DOHH2 (cell line): ENCODE results near the gene RBM38.

ENCODE experiments used
- H3F3A ChIP-seq: fragments of 200-600 bp; sonication (generic), shearing (Covaris generic); 2 replicates; pipeline ENCODE4 v1.6.0; 2016; ENCODE audit warnings: antibody characterized with exemption, mild to moderate bottlenecking; ENCODE audit not compliant: control insufficient read depth, insufficient read depth
- H3K27ac ChIP-seq: fragments of 200-600 bp; sonication (generic); 2 replicates; pipeline ENCODE4 v1.5.1; 2014; ENCODE audit warnings: low read depth, mild to moderate bottlenecking, low read length, moderate library complexity
- H3K27me3 ChIP-seq: fragments of 200-600 bp; sonication (generic); 2 replicates; pipeline ENCODE4 v1.6.1; 2014; ENCODE audit warnings: mild to moderate bottlenecking, low read length, mixed read lengths; ENCODE audit not compliant: control insufficient read depth
- H3K36me3 ChIP-seq: fragments of 200-600 bp; sonication (generic); 2 replicates; pipeline ENCODE4 v1.6.1; 2014; ENCODE audit warnings: mild to moderate bottlenecking, low read length, moderate library complexity, mixed read lengths; ENCODE audit not compliant: control insufficient read depth
- H3K4me1 ChIP-seq: fragments of 200-600 bp; sonication (generic); 2 replicates; pipeline ENCODE4 v1.6.1; 2014; ENCODE audit warnings: mild to moderate bottlenecking, low read length, mixed read lengths; ENCODE audit not compliant: control insufficient read depth
- H3K4me2 ChIP-seq: fragments of 200-600 bp; sonication (generic); 2 replicates; pipeline ENCODE4 v1.6.0; 2014; ENCODE audit warnings: mild to moderate bottlenecking, low read length, moderate library complexity
- H3K4me3 ChIP-seq: fragments of 200-600 bp; sonication (generic); 2 replicates; pipeline ENCODE4 v1.5.1; 2014; ENCODE audit warnings: mild to moderate bottlenecking, low read length, mixed read lengths
- H3K79me2 ChIP-seq: fragments of 200-600 bp; sonication (generic); 2 replicates; pipeline ENCODE4 v1.6.1; 2014; ENCODE audit warnings: mild to moderate bottlenecking, low read length, mixed read lengths; ENCODE audit not compliant: control insufficient read depth
- H3K9me2 ChIP-seq: fragments of 200-600 bp; sonication (generic); replicated peaks from 2 replicates; pipeline ENCODE4 v1.6.1; 2014; ENCODE audit warnings: mild to moderate bottlenecking, low read length, mixed read lengths; ENCODE audit not compliant: control insufficient read depth
- H3K9me3 ChIP-seq: fragments of 200-600 bp; sonication (generic); 2 replicates; pipeline ENCODE4 v1.6.1; 2014; ENCODE audit warnings: antibody characterized with exemption, low read length, mixed read lengths; ENCODE audit not compliant: control insufficient read depth, insufficient read depth
- H4K20me1 ChIP-seq: fragments of 200-600 bp; sonication (generic); 2 replicates; pipeline ENCODE4 v1.6.0; 2014; ENCODE audit warnings: low read depth, mild to moderate bottlenecking, antibody characterized with exemption, low read length, moderate library complexity; ENCODE audit not compliant: control insufficient read depth, insufficient read depth
- CTCF ChIP-seq: fragments of 200-600 bp; sonication (generic); IDR thresholded peaks from one replicate; pipeline ENCODE4 v1.5.1; 2014; ENCODE audit warnings: antibody characterized with exemption, mild to moderate bottlenecking, low read depth, low read length; ENCODE audit not compliant: poor library complexity, severe bottlenecking
- EZH2phosphoT487 ChIP-seq: fragments of 200-600 bp; sonication (generic); IDR thresholded peaks from 2 replicates; pipeline ENCODE4 v1.6.1; 2017; ENCODE audit warnings: borderline replicate concordance, mild to moderate bottlenecking, antibody characterized with exemption, low read length, moderate library complexity, mixed read lengths

The RBM38 gene

DNA sequence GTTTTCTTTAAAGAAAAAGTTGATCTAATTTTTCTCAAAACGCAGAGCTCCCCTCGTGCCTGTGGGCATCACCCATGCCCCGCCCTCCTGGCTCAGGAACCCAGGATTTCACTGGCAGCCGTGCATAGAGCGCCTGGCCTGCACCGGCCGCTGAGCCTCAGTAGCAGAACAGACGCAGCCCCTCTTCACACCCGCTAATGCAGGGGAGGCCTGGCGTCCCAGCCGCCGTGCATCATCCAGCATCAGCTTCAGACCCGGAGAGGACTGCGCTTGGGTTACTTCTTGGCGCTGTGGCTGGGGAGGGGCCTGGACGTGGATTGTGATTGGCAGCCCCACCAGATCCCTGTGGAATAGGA lies 18.1 kb downstream of the RBM38 start:
- Histone ChIP-seq H3K27ac (no peak overlapping the region), H3K4me1 (no peaks in the 10 kb centered on the region), H3K36me3 (peaks cover 56% of the 10 kb centered on the region), H3K4me2 (no peak overlapping the region), H3K79me2 (peaks cover 17% of the 10 kb centered on the region), H3K9me2 (no peaks in the 10 kb centered on the region), H4K20me1 (peaks cover 22% of the 10 kb centered on the region), H3K4me3 (no peak overlapping the region), H3K27me3 (no peaks in the 10 kb centered on the region), H3K9me3 (no peaks in the 10 kb centered on the region), H3F3A (peaks cover 22% of the 10 kb centered on the region)
- no peak for TF ChIP-seq CTCF
- TF ChIP-seq EZH2phosphoT487: no peak

DNA sequence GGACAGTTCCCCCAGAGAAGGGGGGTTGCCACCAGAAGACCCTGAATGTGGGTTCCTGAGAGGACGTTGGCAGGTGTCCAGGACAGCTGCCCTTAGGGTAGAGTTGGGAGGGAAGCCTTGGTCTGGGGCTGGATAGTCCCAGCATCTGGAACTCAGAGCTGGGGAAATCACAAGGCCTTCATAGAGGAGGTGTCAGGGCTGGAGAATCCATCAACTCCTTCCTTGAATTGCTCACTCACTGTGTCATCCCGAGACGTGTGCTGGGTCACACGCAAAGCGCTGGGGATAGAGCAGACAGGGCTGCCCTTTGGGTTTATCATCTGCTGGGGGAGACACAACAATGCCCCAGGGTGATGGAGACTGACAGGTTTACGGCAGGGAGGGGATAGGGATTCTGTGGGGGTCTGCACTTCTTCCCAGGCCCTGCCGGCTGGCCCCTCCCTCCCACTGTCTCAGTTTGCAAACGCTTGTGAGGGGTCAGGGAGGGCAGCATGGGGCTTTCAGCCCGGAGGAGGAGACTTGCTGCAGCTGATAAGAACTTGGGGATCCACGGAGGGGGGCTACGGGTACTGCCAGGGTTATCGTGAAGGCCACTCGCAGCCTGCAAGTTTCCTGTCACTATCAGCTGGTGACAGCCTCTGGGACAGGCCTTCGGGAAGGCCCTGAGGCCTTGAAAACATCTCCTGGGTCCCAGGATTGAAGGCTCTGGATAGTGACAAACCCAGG lies 18.6 kb downstream of the RBM38 start:
- Histone ChIP-seq H3K36me3 (peaks cover 51% of the 10 kb centered on the region), H3K9me2 (no peaks in the 10 kb centered on the region), H3F3A (peaks cover 22% of the 10 kb centered on the region), H3K4me1 (no peaks in the 10 kb centered on the region), H3K27me3 (no peaks in the 10 kb centered on the region), H4K20me1 (peaks cover 17% of the 10 kb centered on the region), H3K4me3 (no peak overlapping the region), H3K79me2 (peaks cover 11% of the 10 kb centered on the region), H3K4me2 (no peak overlapping the region), H3K27ac (no peak overlapping the region), H3K9me3 (no peaks in the 10 kb centered on the region)
- TF ChIP-seq EZH2phosphoT487 (no peak), CTCF (no peak)

DNA sequence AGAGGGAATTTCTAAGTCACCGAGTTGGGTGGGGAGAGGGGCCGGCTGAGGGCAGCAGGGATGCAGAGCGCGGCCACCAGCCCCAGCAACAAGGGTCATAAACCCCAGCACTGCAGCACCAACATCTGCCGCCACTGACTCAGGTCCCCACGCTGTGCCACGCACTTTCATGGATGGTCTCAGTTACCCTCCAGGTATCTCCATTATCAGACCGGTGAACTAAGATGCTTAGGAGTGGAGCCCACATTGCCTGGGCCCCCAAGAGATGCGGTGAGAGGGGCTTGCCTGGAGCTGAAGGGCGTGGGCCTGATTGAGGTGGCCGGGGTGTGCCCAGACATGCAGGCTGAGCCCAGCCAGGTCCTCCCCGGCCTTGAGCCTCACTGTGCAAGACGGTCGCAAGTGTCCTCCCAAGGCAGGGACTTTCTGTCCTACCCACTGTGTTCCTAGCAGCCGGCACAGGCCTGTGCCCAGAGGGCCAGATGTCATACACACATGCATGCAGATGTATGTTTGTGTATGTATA lies 19.3 kb downstream of the RBM38 start:
- Histone ChIP-seq H3K79me2 (peaks cover 5% of the 10 kb centered on the region), H3K27ac (no peak overlapping the region), H3K27me3 (no peaks in the 10 kb centered on the region), H3K4me1 (no peaks in the 10 kb centered on the region), H3K36me3 (peaks cover 44% of the 10 kb centered on the region), H3F3A (peaks cover 22% of the 10 kb centered on the region), H4K20me1 (peaks cover 14% of the 10 kb centered on the region; the same call in 1 of the 2 replicates), H3K4me3 (no peak overlapping the region), H3K4me2 (no peak overlapping the region), H3K9me2 (no peaks in the 10 kb centered on the region), H3K9me3 (no peaks in the 10 kb centered on the region)
- TF ChIP-seq CTCF (no peak), EZH2phosphoT487 (no peak)
